Endothelial cell of umbilical vein (primary cell): ENCODE measurements around the gene INO80C. TPM values are rescaled to one million over a fixed set of nuclear protein-coding genes. Genes with fewer than 3 reads are reported as not detected.

Experiments used
- BruUV-seq: library from RNA; stranded (reverse); fragments of 400-500 nt; replicated peaks from 2 replicates; lab custom pipeline; 2021; lab: Mats Ljungman, UMichigan
- CTCF ChIA-PET: fragments of 300-600, 350-600 bp; sonication (Branson Sonifier 250); formaldehyde crosslinking; loops from one replicate; lab custom pipeline; 2021; ENCODE audit warnings: antibody characterized with exemption, inconsistent platforms; lab: Charles Lee
- POLR2A ChIA-PET: fragments of 300-600, 350-600 bp; sonication (Branson Sonifier 250); formaldehyde crosslinking; loops from one replicate; lab custom pipeline; 2021; ENCODE audit warnings: antibody characterized with exemption, inconsistent platforms; lab: Charles Lee
- DNase-seq: peaks from one replicate; pipeline ENCODE4 v3.0.0-alpha.2; 2011; ENCODE audit warnings: low read depth, low spot score
- FAIRE-seq: peaks from 2 replicates; lab custom pipeline; 2011; peaks lifted over from hg19 to GRCh38; lab: Jason Lieb, UNC
- H2AFZ ChIP-seq: 2 replicates; pipeline ENCODE4 v1.6.0; 2012; ENCODE audit warnings: low read depth, low read length, control low read depth, inconsistent platforms
- H3K27ac ChIP-seq: 2 replicates; pipeline ENCODE4 v1.5.1; 2011; ENCODE audit warnings: low read depth, mild to moderate bottlenecking, control low read depth, low read length, moderate library complexity; ENCODE audit not compliant: insufficient read depth
- H3K27me3 ChIP-seq, 2 experiments: 2 replicates each; pipeline versions ENCODE4 v1.6.0 to v1.6.1; 2011; ENCODE audit warnings: low read length in 2 of 2, mixed read lengths in 1 of 2; ENCODE audit not compliant: control insufficient read depth in 2 of 2, insufficient read depth in 2 of 2
- H3K36me3 ChIP-seq, 2 experiments: 2 replicates in 1 of 2; 3 replicates in 1 of 2; pipeline ENCODE4 v1.5.1; 2011; ENCODE audit warnings: low read length in 2 of 2, mild to moderate bottlenecking in 1 of 2, moderate library complexity in 1 of 2; ENCODE audit not compliant: control insufficient read depth in 2 of 2, insufficient read depth in 2 of 2; ENCODE audit errors: extremely low read depth in 1 of 2
- H3K4me1 ChIP-seq: 3 replicates; pipeline ENCODE4 v1.5.1; 2011; ENCODE audit warnings: mild to moderate bottlenecking, low read length; ENCODE audit not compliant: control insufficient read depth, insufficient read depth; ENCODE audit errors: extremely low read depth
- H3K4me2 ChIP-seq: 2 replicates; pipeline ENCODE4 v1.6.1; 2011; ENCODE audit warnings: low read length, control low read depth, mixed read lengths; ENCODE audit not compliant: insufficient read depth
- H3K4me3 ChIP-seq, 3 experiments: fragments of 200-600 bp in 1 of 3; sonication (generic), shearing (Covaris generic) in 1 of 3; replicated peaks in 1 of 3; 2 replicates each; pipeline ENCODE4 v1.5.1; 2011 to 2016; ENCODE audit warnings: control low read depth in 3 of 3, low read length in 3 of 3, mild to moderate bottlenecking in 2 of 3, inconsistent platforms in 1 of 3, low read depth in 1 of 3, moderate library complexity in 1 of 3; ENCODE audit not compliant: insufficient read depth in 1 of 3
- H3K79me2 ChIP-seq: 2 replicates; pipeline ENCODE4 v1.6.0; 2012; ENCODE audit warnings: low read length, inconsistent platforms; ENCODE audit not compliant: control insufficient read depth, insufficient read depth
- H3K9ac ChIP-seq: replicated peaks from 2 replicates; pipeline ENCODE3; 2011; ENCODE audit warnings: low read length, control low read depth; ENCODE audit not compliant: insufficient read depth; ENCODE audit errors: extremely low read depth
- H3K9me1 ChIP-seq: replicated peaks from 3 replicates; pipeline ENCODE4 v1.6.0; 2011; ENCODE audit warnings: mild to moderate bottlenecking, low read length; ENCODE audit not compliant: control insufficient read depth, insufficient read depth; ENCODE audit errors: extremely low read depth
- H3K9me3 ChIP-seq: replicated peaks from 2 replicates; pipeline ENCODE4 v1.5.1; 2012; ENCODE audit warnings: low read length, inconsistent platforms; ENCODE audit not compliant: control insufficient read depth, insufficient read depth
- H4K20me1 ChIP-seq: replicated peaks from 2 replicates; pipeline ENCODE3; 2011; ENCODE audit warnings: mild to moderate bottlenecking, low read length; ENCODE audit not compliant: control insufficient read depth, insufficient read depth; ENCODE audit errors: extremely low read depth
- EZH2 ChIP-seq: IDR thresholded peaks from 2 replicates; pipeline ENCODE4 v1.6.1; 2012; ENCODE audit warnings: borderline replicate concordance, low read depth, mild to moderate bottlenecking, moderate library complexity, low read length, inconsistent platforms; ENCODE audit not compliant: severe bottlenecking
- FOS ChIP-seq: IDR thresholded peaks from 2 replicates; pipeline ENCODE4 v1.6.1; 2011; ENCODE audit warnings: mild to moderate bottlenecking, low read length, moderate library complexity, borderline replicate concordance; ENCODE audit not compliant: insufficient read depth
- GATA2 ChIP-seq: IDR thresholded peaks from 2 replicates; pipeline ENCODE4 v1.7.0; 2011; ENCODE audit warnings: low read depth, mild to moderate bottlenecking, moderate library complexity, mixed read lengths, low read length; ENCODE audit not compliant: insufficient read length, insufficient read depth
- JUN ChIP-seq: IDR thresholded peaks from 2 replicates; pipeline ENCODE4 v1.6.1; 2011; ENCODE audit warnings: borderline replicate concordance, low read depth; ENCODE audit not compliant: insufficient read length, insufficient read depth
- POLR2A ChIP-seq: IDR thresholded peaks from 2 replicates; pipeline ENCODE4 v1.6.1; 2012; ENCODE audit warnings: low read depth, mild to moderate bottlenecking, control low read depth, low read length
- POLR2AphosphoS5 ChIP-seq: IDR thresholded peaks from 2 replicates; pipeline ENCODE4 v1.6.1; 2012; ENCODE audit warnings: low read depth, mild to moderate bottlenecking, control low read depth, low read length, moderate library complexity; ENCODE audit not compliant: insufficient read depth
- dilution Hi-C: fragments of 300-500 bp; cut with MboI; formaldehyde crosslinking; loops from one replicate; pipeline ENCODE4 v1.15.0; 2019; ENCODE audit warnings: low sequenced_read_pairs; ENCODE audit not compliant: extremely low pct_ligation_motif_present
- intact Hi-C: fragments of 100-400 bp; cut with micrococcal nuclease; formaldehyde crosslinking; loops from one replicate; pipeline ENCODE4 v1.10.0; 2022
- polyA plus RNA-seq, 4 experiments: library from polyadenylated mRNA; depleted of rRNA in 3 of 4; stranded (reverse) in 3 of 4; unstranded in 1 of 4; fragments of >200 nt; gene quantifications; 2 replicates each; pipeline versions ENCODE4 v1.2.1 to v1.2.3, GENCODE V29; 2011 to 2012; ENCODE audit warnings: missing spikeins in 1 of 4
- total RNA-seq: library from RNA; stranded (reverse); gene quantifications from 2 replicates; pipeline ENCODE4 v1.2.3, GENCODE V29; 2021
- TF ChIP-seq, protein P1 (sequence below), 2 donors: IDR thresholded peaks; 1 replicate in 1 of 2; 2 replicates in 1 of 2; pipeline ENCODE4 v1.5.1; 2011; ENCODE audit warnings: low read length in 2 of 2, mild to moderate bottlenecking in 2 of 2, moderate library complexity in 2 of 2, control low read depth in 1 of 2, inconsistent platforms in 1 of 2, low read depth in 1 of 2; ENCODE audit not compliant: insufficient read depth in 1 of 2; ENCODE audit errors: extremely low read depth in 1 of 2

INO80C gene
- total and polyA plus RNA-seq, 2 donors (not counting 3 experiments of a cell fraction or from before 2014, with no cell fraction given), result 43.4 to 56.0 TPM

DNA sequence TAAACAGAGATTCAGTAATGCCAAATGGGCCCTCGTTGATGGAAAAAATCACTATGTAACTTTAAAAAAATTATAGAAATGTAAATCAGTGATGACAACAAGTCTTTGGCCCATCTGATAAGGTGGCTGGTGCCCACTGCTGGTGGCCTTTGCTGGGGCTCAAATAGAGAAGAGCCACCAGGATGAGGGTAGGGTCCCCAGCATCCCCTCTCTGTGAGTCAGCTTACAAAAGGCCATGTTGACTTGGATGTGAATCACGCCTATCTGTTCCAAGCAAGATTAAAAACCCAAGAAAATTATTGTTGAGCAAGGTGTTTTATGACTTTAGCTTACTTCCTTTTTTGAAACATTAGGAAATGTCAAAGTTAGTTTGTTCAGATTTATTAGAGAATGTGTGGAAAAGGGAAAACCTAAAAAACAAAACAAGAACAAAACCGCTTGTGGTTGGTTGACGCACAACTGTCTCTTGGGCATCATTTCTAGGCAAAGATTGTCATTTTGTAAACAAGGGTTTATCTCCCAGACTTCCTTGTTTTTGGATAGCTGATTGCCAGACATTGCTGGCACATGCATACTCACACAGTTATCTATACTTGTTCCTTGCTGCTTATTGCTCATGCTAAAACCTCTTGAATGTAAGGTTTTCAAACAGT is 66.9 kb downstream of the INO80C start:
- no peaks in the 10 kb centered on the region for H3K9me1 ChIP-seq
- H3K4me1 ChIP-seq, result peaks cover 32% of the 10 kb centered on the region
- H3K4me2 ChIP-seq, result peak overlapping the region; percentile 80
- dilution Hi-C loops (no loop called here), intact Hi-C loops (loop anchor here (1.0 kb wide), 1 partner anchor 27 kb away; no protein-coding TSS in a partner anchor)
- H2AFZ ChIP-seq, result peak overlapping the region; percentile 15
- no peaks in the 10 kb centered on the region for H3K27me3 ChIP-seq
- no peaks in the 10 kb centered on the region for H3K79me2 ChIP-seq
- BruUV-seq, result no TSS peak
- H3K4me3 ChIP-seq, result no peak overlapping the region
- no peak overlapping the region for H3K9ac ChIP-seq
- DNase-seq (peak; percentile 91), FAIRE-seq (peak; percentile 79)
- ChIA-PET CTCF (interaction anchor here (0.8 to 1.1 kb wide), 2 partner anchors 32 to 44 kb away, joined by 3 read pairs; no protein-coding TSS in a partner anchor), POLR2A (interaction anchor here (0.6 kb wide), 1 partner anchor 14 kb away, joined by 4 read pairs; no protein-coding TSS in a partner anchor)
- peak overlapping the region; percentile 63 for H3K27ac ChIP-seq
- H4K20me1 ChIP-seq, result no peaks in the 10 kb centered on the region
- no peaks in the 10 kb centered on the region for H3K36me3 ChIP-seq
- TF ChIP-seq FOS, result peak; percentile 80
- TF ChIP-seq POLR2A, result peak; percentile 44
- TF ChIP-seq JUN, result peak; percentile 2
- peak; percentile 57 for TF ChIP-seq POLR2AphosphoS5
- TF ChIP-seq, protein P1, sequence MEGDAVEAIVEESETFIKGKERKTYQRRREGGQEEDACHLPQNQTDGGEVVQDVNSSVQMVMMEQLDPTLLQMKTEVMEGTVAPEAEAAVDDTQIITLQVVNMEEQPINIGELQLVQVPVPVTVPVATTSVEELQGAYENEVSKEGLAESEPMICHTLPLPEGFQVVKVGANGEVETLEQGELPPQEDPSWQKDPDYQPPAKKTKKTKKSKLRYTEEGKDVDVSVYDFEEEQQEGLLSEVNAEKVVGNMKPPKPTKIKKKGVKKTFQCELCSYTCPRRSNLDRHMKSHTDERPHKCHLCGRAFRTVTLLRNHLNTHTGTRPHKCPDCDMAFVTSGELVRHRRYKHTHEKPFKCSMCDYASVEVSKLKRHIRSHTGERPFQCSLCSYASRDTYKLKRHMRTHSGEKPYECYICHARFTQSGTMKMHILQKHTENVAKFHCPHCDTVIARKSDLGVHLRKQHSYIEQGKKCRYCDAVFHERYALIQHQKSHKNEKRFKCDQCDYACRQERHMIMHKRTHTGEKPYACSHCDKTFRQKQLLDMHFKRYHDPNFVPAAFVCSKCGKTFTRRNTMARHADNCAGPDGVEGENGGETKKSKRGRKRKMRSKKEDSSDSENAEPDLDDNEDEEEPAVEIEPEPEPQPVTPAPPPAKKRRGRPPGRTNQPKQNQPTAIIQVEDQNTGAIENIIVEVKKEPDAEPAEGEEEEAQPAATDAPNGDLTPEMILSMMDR (IDR thresholded peaks at IDR 0.05; ENCODE audit: extremely low read depth in 1 of 2, insufficient read depth in 1 of 2, low read depth in 1 of 2, low read length in 2 of 2), result no peak
- TF ChIP-seq EZH2, result no peak
- peak; percentile 91 for TF ChIP-seq GATA2
- no peaks in the 10 kb centered on the region for H3K9me3 ChIP-seq
